ENCODE results near the gene RPL12.

The RPL12 gene

GRCh38 chr9:127403507-127404192 is 47.6 kb downstream of the RPL12 start:
- H3K79me1 ChIP-seq (ENCODE audit: low read length) = no peaks in the 10 kb centered on the region
- no peak overlapping the region for H2AFZ ChIP-seq (ENCODE audit: insufficient read depth, low read length, poor library complexity)
- no peak overlapping the region for H2AK5ac ChIP-seq (ENCODE audit: low read length)
- no peak overlapping the region for H2BK120ac ChIP-seq (ENCODE audit: insufficient read depth, low read length, poor library complexity)
- no peak for DNase-seq
- no peak overlapping the region for H3K4me3 ChIP-seq (ENCODE audit: low read depth, low read length)
- peaks cover 73 to 76% of the 10 kb centered on the region in 2 experiments for H3K36me3 ChIP-seq (ENCODE audit: control insufficient read depth in 1 of 2, insufficient read depth in 2 of 2, low read length in 2 of 2)
- no peak overlapping the region for H3K4me2 ChIP-seq (ENCODE audit: low read length)
- no peak overlapping the region for H4K12ac ChIP-seq (ENCODE audit: low read depth, low read length)
- no peak overlapping the region for H4K8ac ChIP-seq (ENCODE audit: low read depth, low read length)
- H2BK12ac ChIP-seq (ENCODE audit: low read length) = no peak overlapping the region
- no peak overlapping the region for H3K27ac ChIP-seq (ENCODE audit: low read depth, low read length)
- peaks cover under 1 to 6% of the 10 kb centered on the region in 2 experiments for H3K4me1 ChIP-seq (ENCODE audit: control insufficient read depth in 1 of 2, insufficient read depth in 2 of 2, low read length in 2 of 2)
- H3K9ac ChIP-seq (ENCODE audit: low read length) = no peak overlapping the region
- no peak overlapping the region for H2BK5ac ChIP-seq (ENCODE audit: low read depth, low read length, poor library complexity)
- no peaks in the 10 kb centered on the region for H3K9me3 ChIP-seq (ENCODE audit: insufficient read depth, low read depth, low read length)
- H4K91ac ChIP-seq (ENCODE audit: low read depth, low read length) = no peak overlapping the region
- H3K14ac ChIP-seq (ENCODE audit: low read length) = no peak overlapping the region
- no peak overlapping the region for H3K4ac ChIP-seq (ENCODE audit: low read depth, low read length)
- H3K27me3 ChIP-seq (ENCODE audit: insufficient read depth, low read length) = no peaks in the 10 kb centered on the region
- WGBS (ENCODE audit: extremely low coverage, insufficient coverage, insufficient read length) = no CpG with 5 or more reads among the region's 22 CpGs
- no peak overlapping the region for H3K18ac ChIP-seq (ENCODE audit: low read length)
- no peak overlapping the region for H3K23ac ChIP-seq (ENCODE audit: low read length)
- peaks cover 1% of the 10 kb centered on the region for H3K79me2 ChIP-seq (ENCODE audit: control insufficient read depth, insufficient read depth, low read length, poor library complexity)

GRCh38 chr9:127402401-127403090 is 48.7 kb downstream of the RPL12 start:
- Histone ChIP-seq H3K9ac (ENCODE audit: low read length) (no peak overlapping the region), H4K8ac (ENCODE audit: low read depth, low read length) (no peak overlapping the region), H3K4ac (ENCODE audit: low read depth, low read length) (no peak overlapping the region), H3K4me1 (ENCODE audit: control insufficient read depth in 1 of 2, insufficient read depth in 2 of 2, low read length in 2 of 2) (peaks cover 8 to 11% of the 10 kb centered on the region in 2 experiments), H4K91ac (ENCODE audit: low read depth, low read length) (no peak overlapping the region), H3K14ac (ENCODE audit: low read length) (no peak overlapping the region), H3K4me2 (ENCODE audit: low read length) (no peak overlapping the region), H2AFZ (ENCODE audit: insufficient read depth, low read length, poor library complexity) (no peak overlapping the region), H3K79me1 (ENCODE audit: low read length) (peaks cover 4% of the 10 kb centered on the region), H4K12ac (ENCODE audit: low read depth, low read length) (no peak overlapping the region), H2BK120ac (ENCODE audit: insufficient read depth, low read length, poor library complexity) (no peak overlapping the region), H3K9me3 (ENCODE audit: insufficient read depth, low read depth, low read length) (no peaks in the 10 kb centered on the region), H2BK12ac (ENCODE audit: low read length) (no peak overlapping the region), H2BK5ac (ENCODE audit: low read depth, low read length, poor library complexity) (no peak overlapping the region), H2AK5ac (ENCODE audit: low read length) (no peak overlapping the region), H3K23ac (ENCODE audit: low read length) (no peak overlapping the region), H3K27me3 (ENCODE audit: insufficient read depth, low read length) (no peaks in the 10 kb centered on the region), H3K36me3 (ENCODE audit: control insufficient read depth in 1 of 2, insufficient read depth in 2 of 2, low read length in 2 of 2) (peaks cover 68 to 69% of the 10 kb centered on the region in 2 experiments), H3K4me3 (ENCODE audit: low read depth, low read length) (no peak overlapping the region), H3K79me2 (ENCODE audit: control insufficient read depth, insufficient read depth, low read length, poor library complexity) (peaks cover 10% of the 10 kb centered on the region), H3K27ac (ENCODE audit: low read depth, low read length) (no peak overlapping the region), H3K18ac (ENCODE audit: low read length) (peak overlapping the region; percentile 19)
- no peak for DNase-seq
- WGBS (ENCODE audit: extremely low coverage, insufficient coverage, insufficient read length) = no CpG with 5 or more reads among the region's 18 CpGs

- H2BK5ac ChIP-seq (ENCODE audit: low read depth, low read length, poor library complexity) = no peak overlapping the region
- H3K4ac ChIP-seq (ENCODE audit: low read depth, low read length) = no peak overlapping the region
- no peak overlapping the region for H3K23ac ChIP-seq (ENCODE audit: low read length)
- H3K27ac ChIP-seq (ENCODE audit: low read depth, low read length) = no peak overlapping the region
- H3K79me1 ChIP-seq (ENCODE audit: low read length) = peaks cover 14% of the 10 kb centered on the region
- H3K9ac ChIP-seq (ENCODE audit: low read length) = no peak overlapping the region
- no peaks in the 10 kb centered on the region for H3K9me3 ChIP-seq (ENCODE audit: insufficient read depth, low read depth, low read length)
- no peak overlapping the region for H4K12ac ChIP-seq (ENCODE audit: low read depth, low read length)
- H3K36me3 ChIP-seq (ENCODE audit: control insufficient read depth in 1 of 2, insufficient read depth in 2 of 2, low read length in 2 of 2) = peaks cover 46 to 47% of the 10 kb centered on the region in 2 experiments
- H3K79me2 ChIP-seq (ENCODE audit: control insufficient read depth, insufficient read depth, low read length, poor library complexity) = peaks cover 14% of the 10 kb centered on the region
- no CpG with 5 or more reads among the region's 14 CpGs for WGBS (ENCODE audit: extremely low coverage, insufficient coverage, insufficient read length)
- no peak overlapping the region for H3K18ac ChIP-seq (ENCODE audit: low read length)
- H3K4me3 ChIP-seq (ENCODE audit: low read depth, low read length) = no peak overlapping the region
- no peak overlapping the region for H3K4me2 ChIP-seq (ENCODE audit: low read length)
- H3K4me1 ChIP-seq (ENCODE audit: control insufficient read depth in 1 of 2, insufficient read depth in 2 of 2, low read length in 2 of 2) = peaks cover 12 to 18% of the 10 kb centered on the region in 2 experiments
- H3K27me3 ChIP-seq (ENCODE audit: insufficient read depth, low read length) = no peaks in the 10 kb centered on the region
- no peak for DNase-seq
- no peak overlapping the region for H4K91ac ChIP-seq (ENCODE audit: low read depth, low read length)
- H2AK5ac ChIP-seq (ENCODE audit: low read length) = no peak overlapping the region
- H4K8ac ChIP-seq (ENCODE audit: low read depth, low read length) = no peak overlapping the region
- no peak overlapping the region for H2BK120ac ChIP-seq (ENCODE audit: insufficient read depth, low read length, poor library complexity)
- no peak overlapping the region for H2AFZ ChIP-seq (ENCODE audit: insufficient read depth, low read length, poor library complexity)
- H3K14ac ChIP-seq (ENCODE audit: low read length) = no peak overlapping the region
- no peak overlapping the region for H2BK12ac ChIP-seq (ENCODE audit: low read length)
These were observed 51.4 kb downstream of the RPL12 start for GRCh38 chr9:127399736-127400269.

- H3K23ac ChIP-seq (ENCODE audit: low read length) = no peak overlapping the region
- no peak overlapping the region for H2AK5ac ChIP-seq (ENCODE audit: low read length)
- no peak overlapping the region for H4K12ac ChIP-seq (ENCODE audit: low read depth, low read length)
- no peak overlapping the region for H2AFZ ChIP-seq (ENCODE audit: insufficient read depth, low read length, poor library complexity)
- no peaks in the 10 kb centered on the region for H3K9me3 ChIP-seq (ENCODE audit: insufficient read depth, low read depth, low read length)
- peak overlapping the region; percentile 47 for H3K4ac ChIP-seq (ENCODE audit: low read depth, low read length)
- H4K8ac ChIP-seq (ENCODE audit: low read depth, low read length) = peak overlapping the region; percentile 17
- no CpG with 5 or more reads among the region's 13 CpGs for WGBS (ENCODE audit: extremely low coverage, insufficient coverage, insufficient read length)
- no peak overlapping the region for H2BK120ac ChIP-seq (ENCODE audit: insufficient read depth, low read length, poor library complexity)
- H3K79me1 ChIP-seq (ENCODE audit: low read length) = peaks cover 14% of the 10 kb centered on the region
- no peak overlapping the region for H2BK5ac ChIP-seq (ENCODE audit: low read depth, low read length, poor library complexity)
- no peak overlapping the region for H3K9ac ChIP-seq (ENCODE audit: low read length)
- no peak overlapping the region for H4K91ac ChIP-seq (ENCODE audit: low read depth, low read length)
- peaks cover 36 to 38% of the 10 kb centered on the region in 2 experiments for H3K36me3 ChIP-seq (ENCODE audit: control insufficient read depth in 1 of 2, insufficient read depth in 2 of 2, low read length in 2 of 2)
- no peaks in the 10 kb centered on the region for H3K27me3 ChIP-seq (ENCODE audit: insufficient read depth, low read length)
- peaks cover 14% of the 10 kb centered on the region for H3K79me2 ChIP-seq (ENCODE audit: control insufficient read depth, insufficient read depth, low read length, poor library complexity)
- H2BK12ac ChIP-seq (ENCODE audit: low read length) = no peak overlapping the region
- no peak for DNase-seq
- no peak overlapping the region for H3K14ac ChIP-seq (ENCODE audit: low read length)
- H3K18ac ChIP-seq (ENCODE audit: low read length) = no peak overlapping the region
- H3K27ac ChIP-seq (ENCODE audit: low read depth, low read length) = no peak overlapping the region
- peak overlapping the region; percentile 81 for H3K4me2 ChIP-seq (ENCODE audit: low read length)
- H3K4me1 ChIP-seq (ENCODE audit: control insufficient read depth in 1 of 2, insufficient read depth in 2 of 2, low read length in 2 of 2) = peaks cover 12 to 18% of the 10 kb centered on the region in 2 experiments
- H3K4me3 ChIP-seq (ENCODE audit: low read depth, low read length) = no peak overlapping the region
These were observed 52.3 kb downstream of the RPL12 start for GRCh38 chr9:127398715-127399400.

Measured in trophoblast cell (in vitro differentiated cells and primary cell).